Chondrocyte (in vitro differentiated cells): ENCODE results near the gene DNAJA4. TPM values are rescaled to one million over a fixed set of nuclear protein-coding genes. Genes with fewer than 3 reads are reported as not detected.

ENCODE experiments used
- DNase-seq: peaks from one replicate; pipeline ENCODE4 v3.0.0; 2021; ENCODE audit warnings: mixed read lengths, low spot score
- H3K27ac Mint-ChIP-seq: one replicate; pipeline ENCODE4 v1.8.0; 2021; ENCODE audit warnings: mild to moderate bottlenecking, moderate library complexity, mixed read lengths; ENCODE audit not compliant: unreplicated experiment
- H3K27me3 Mint-ChIP-seq: 2 replicates; pipeline ENCODE4 v1.8.0; 2021; ENCODE audit warnings: low read depth, mixed read lengths
- H3K36me3 Mint-ChIP-seq: 2 replicates; pipeline ENCODE4 v1.8.0; 2021; ENCODE audit warnings: low read depth, mixed read lengths
- H3K4me1 Mint-ChIP-seq: 2 replicates; pipeline ENCODE4 v1.8.0; 2021; ENCODE audit warnings: low read depth, mild to moderate bottlenecking, mixed read lengths
- H3K4me3 Mint-ChIP-seq: one replicate; pipeline ENCODE4 v1.8.0; 2021; ENCODE audit warnings: mild to moderate bottlenecking, moderate library complexity, mixed read lengths; ENCODE audit not compliant: unreplicated experiment
- H3K9me3 Mint-ChIP-seq: 2 replicates; pipeline ENCODE4 v1.8.0; 2021; ENCODE audit warnings: low read depth, mixed read lengths
- CTCF ChIP-seq: fragments of 200-600 bp; sonication (generic); IDR thresholded peaks from 2 replicates; pipeline ENCODE4 v1.5.0; 2021; ENCODE audit warnings: antibody characterized with exemption, mild to moderate bottlenecking, moderate library complexity
- total RNA-seq: library from RNA; stranded (reverse); gene quantifications from 3 replicates; pipeline ENCODE4 v1.2.1, GENCODE V29; 2021

DNAJA4 gene
- total RNA-seq, 1 donor from 2014 or later, result 0.27 TPM

GRCh38 chr15:78284758-78285157 is 20.4 kb downstream of the DNAJA4 start:
- DNase-seq, result no peak
- H3K27ac Mint-ChIP-seq, result no peak overlapping the region
- no peak overlapping the region for H3K4me3 Mint-ChIP-seq
- H3K9me3 Mint-ChIP-seq, result no peaks in the 10 kb centered on the region
- H3K27me3 Mint-ChIP-seq, result no peaks in the 10 kb centered on the region
- TF ChIP-seq CTCF, result peak; percentile 30
- no peaks in the 10 kb centered on the region for H3K4me1 Mint-ChIP-seq
- peaks cover 41% of the 10 kb centered on the region for H3K36me3 Mint-ChIP-seq

GRCh38 chr15:78290222-78290621 is 25.9 kb downstream of the DNAJA4 start:
- no peak for DNase-seq
- no peak for TF ChIP-seq CTCF
- Mint-ChIP-seq H3K36me3 (peaks cover 33% of the 10 kb centered on the region), H3K27ac (no peak overlapping the region), H3K4me3 (no peak overlapping the region), H3K9me3 (no peaks in the 10 kb centered on the region), H3K4me1 (no peaks in the 10 kb centered on the region), H3K27me3 (no peaks in the 10 kb centered on the region)

GRCh38 chr15:78291052-78291451 is 26.7 kb downstream of the DNAJA4 start:
- no peak for TF ChIP-seq CTCF
- Mint-ChIP-seq H3K4me1 (no peaks in the 10 kb centered on the region), H3K36me3 (peaks cover 27% of the 10 kb centered on the region), H3K27me3 (no peaks in the 10 kb centered on the region), H3K27ac (no peak overlapping the region), H3K4me3 (no peak overlapping the region), H3K9me3 (no peaks in the 10 kb centered on the region)
- DNase-seq, result no peak

GRCh38 chr15:78291698-78292097 is 27.3 kb downstream of the DNAJA4 start:
- no peaks in the 10 kb centered on the region for H3K27me3 Mint-ChIP-seq
- H3K9me3 Mint-ChIP-seq, result no peaks in the 10 kb centered on the region
- no peaks in the 10 kb centered on the region for H3K4me1 Mint-ChIP-seq
- H3K27ac Mint-ChIP-seq, result no peak overlapping the region
- DNase-seq, result no peak
- H3K4me3 Mint-ChIP-seq, result no peak overlapping the region
- peaks cover 22% of the 10 kb centered on the region for H3K36me3 Mint-ChIP-seq
- TF ChIP-seq CTCF, result no peak

GRCh38 chr15:78292219-78292618 is 27.9 kb downstream of the DNAJA4 start:
- no peak for DNase-seq
- peaks cover 4% of the 10 kb centered on the region for H3K4me1 Mint-ChIP-seq
- no peak overlapping the region for H3K27ac Mint-ChIP-seq
- no peak overlapping the region for H3K4me3 Mint-ChIP-seq
- no peaks in the 10 kb centered on the region for H3K9me3 Mint-ChIP-seq
- TF ChIP-seq CTCF, result no peak
- H3K27me3 Mint-ChIP-seq, result no peaks in the 10 kb centered on the region
- H3K36me3 Mint-ChIP-seq, result peaks cover 18% of the 10 kb centered on the region
